ENCODE measurements around the gene ANKRD17. TPM values are rescaled to one million over a fixed set of nuclear protein-coding genes. Genes with fewer than 3 reads are reported as not detected.

The ANKRD17 gene
- 50.8 and 58.3 TPM in 2 replicates for total RNA-seq

GRCh38 chr4:73258686-73259570, at the start of gene ANKRD17:
ANKRD17 (minus strand) TSS chr4:73258798; CDS start chr4:73258668, 130 bp downstream.

GRCh38 chr4:73069338-73070073, 189.1 kb downstream of the ANKRD17 start, which contains the start of gene COX18:
COX18 (minus strand) TSS chr4:73069716; CDS start chr4:73069649, 67 bp downstream.

Other genes starting within 250 kb of the ANKRD17 start
- gene COX18, start 189.1 kb downstream of the ANKRD17 start, total RNA-seq, result 25.6 and 31.9 TPM in 2 replicates
- 0.33 TPM in 1 of 2 replicates, not detected in the other for gene ALB, start 145.5 kb upstream of the ANKRD17 start, total RNA-seq
- 0.15 and 0.66 TPM in 2 replicates for gene AFP, start 177.4 kb upstream of the ANKRD17 start, total RNA-seq
- gene AFM, start 222.9 kb upstream of the ANKRD17 start, total RNA-seq, result not detected in 2 replicates

All from smooth muscle cell of trachea (primary cell).